NCI-H2196 (cell line): ENCODE measurements around the gene C19orf67.

Experiments
- DNase-seq: peaks from one replicate; lab custom pipeline; 2025; ENCODE audit not compliant: unreplicated experiment; lab: John Stamatoyannopoulos, UW

Gene C19orf67

DNA sequence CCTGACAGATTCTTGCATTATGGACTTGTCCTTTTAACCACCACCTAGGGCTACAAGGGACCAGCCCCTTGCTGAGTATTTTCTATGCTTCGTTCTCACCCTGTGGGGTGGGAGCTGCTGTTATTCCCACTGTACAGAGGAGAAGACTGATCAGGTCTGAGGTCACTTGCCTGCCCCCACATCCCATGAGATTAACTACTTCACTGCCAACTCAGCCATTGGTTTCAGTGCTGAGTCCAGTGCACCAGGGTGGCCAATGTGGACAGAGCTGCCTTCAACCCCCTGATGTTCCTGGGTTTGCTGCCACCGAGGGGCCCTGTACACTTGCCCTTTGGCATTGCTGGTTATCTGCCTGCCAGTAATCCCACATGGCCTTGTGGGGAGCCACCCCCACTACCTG is 25.1 kb upstream of the C19orf67 start:
- no peak for DNase-seq

DNA sequence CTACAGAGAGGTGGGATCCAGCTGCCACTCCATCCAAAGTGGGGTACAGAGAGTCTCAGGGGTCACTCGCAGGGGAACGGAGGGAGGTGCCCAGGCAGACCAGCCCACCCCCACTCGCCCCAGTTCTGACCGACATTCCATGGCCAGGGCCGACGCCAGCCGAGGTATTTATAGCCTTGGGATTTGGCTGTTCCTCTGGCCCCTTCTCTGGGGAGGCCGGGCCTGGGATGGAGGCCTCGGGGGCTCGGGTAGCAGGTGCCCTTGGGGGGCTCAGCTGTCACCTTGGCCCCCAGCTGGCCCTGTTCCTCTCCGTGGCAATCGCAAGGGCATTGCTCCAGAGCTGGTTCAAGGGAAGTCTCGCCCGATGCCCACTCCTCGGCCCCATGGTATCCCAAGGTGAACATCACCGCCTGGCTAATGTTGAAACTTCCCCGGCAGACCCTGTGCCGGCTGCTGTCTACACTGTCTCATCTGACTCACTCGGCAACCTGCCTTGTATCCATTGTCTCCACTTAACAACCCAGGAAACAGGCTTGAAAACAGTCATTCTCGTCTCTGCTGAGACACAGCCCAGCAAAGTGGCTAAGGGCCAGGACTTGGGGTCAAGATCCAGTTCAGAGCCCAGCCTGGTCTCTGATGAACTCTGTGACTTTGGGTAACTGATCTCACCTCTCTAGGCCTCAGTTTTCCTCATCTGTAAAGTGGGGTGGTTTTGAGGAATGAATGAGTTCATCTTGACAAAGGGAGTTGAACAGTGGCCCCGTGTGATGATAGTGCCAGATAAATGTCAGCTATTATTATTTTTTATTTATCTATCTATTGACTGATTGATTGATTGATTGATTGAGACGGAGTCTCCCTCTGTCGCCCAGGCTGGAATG is 22.2 kb upstream of the C19orf67 start:
- DNase-seq, result no peak

- no peak for DNase-seq
Measured at GRCh38 chr19:14106840-14107239, 21.3 kb upstream of the C19orf67 start.

- no peak for DNase-seq
Measured at GRCh38 chr19:14105680-14106079, 20.1 kb upstream of the C19orf67 start.

DNA sequence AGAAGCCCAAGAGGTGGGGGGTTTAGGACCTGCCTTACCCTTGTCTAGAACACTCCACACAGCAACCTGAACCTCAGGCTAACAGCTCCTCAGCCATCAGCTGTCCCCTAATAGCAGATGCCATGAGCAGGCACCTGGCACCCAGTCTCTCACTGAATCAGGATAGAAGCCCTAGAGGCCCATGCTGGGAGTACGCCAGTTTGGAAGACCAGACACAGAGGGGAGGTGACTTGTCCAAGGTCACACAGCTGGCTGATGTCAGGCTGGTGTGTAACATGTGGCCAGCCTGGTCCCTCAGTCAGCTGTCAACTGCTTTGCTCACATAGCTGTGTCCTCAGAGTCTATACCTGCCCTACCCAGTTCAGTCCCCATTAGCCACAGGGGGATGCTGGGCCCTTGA is 17.7 kb upstream of the C19orf67 start:
- no peak for DNase-seq

GRCh38 chr19:14102756-14103155 is 17.2 kb upstream of the C19orf67 start:
- DNase-seq, result no peak

DNA sequence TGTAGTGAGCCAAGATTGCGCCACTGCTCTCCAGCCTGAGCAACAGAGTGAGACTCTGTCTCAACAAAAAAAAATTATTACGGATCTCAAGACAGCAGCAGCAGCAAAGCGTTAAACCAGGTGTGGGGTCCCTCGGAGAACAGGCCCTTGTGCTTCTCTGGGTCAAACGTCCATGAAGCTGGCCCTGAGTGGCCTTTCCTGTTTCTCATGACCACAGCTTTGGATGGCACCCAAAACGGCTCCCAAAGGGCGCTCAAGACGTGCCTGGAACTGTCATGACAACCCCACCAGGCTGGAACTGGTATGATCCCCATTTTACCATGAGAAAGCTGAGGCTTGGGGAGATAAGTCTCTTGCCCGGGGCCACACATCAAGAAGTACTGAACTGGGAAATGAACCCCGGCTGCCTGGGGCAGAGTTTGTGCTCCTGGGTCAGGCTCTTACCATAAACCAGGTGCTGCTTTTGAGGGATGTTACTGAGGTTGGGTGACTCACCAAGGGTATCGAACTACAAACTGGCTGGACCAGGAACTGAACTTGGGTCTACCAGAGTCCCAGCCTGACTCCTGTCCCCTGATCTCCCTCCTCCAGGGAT is 16.6 kb upstream of the C19orf67 start:
- DNase-seq, result no peak

- DNase-seq, result no peak
Measured at GRCh38 chr19:14101003-14101545, 15.5 kb upstream of the C19orf67 start.

GRCh38 chr19:14097532-14098151 is 12.1 kb upstream of the C19orf67 start:
- no peak for DNase-seq

GRCh38 chr19:14096272-14096992 is 10.8 kb upstream of the C19orf67 start:
- DNase-seq, result no peak

- no peak for DNase-seq
Measured at GRCh38 chr19:14094854-14095253, 9.3 kb upstream of the C19orf67 start.

- DNase-seq, result no peak
Measured at GRCh38 chr19:14093117-14093823, 7.7 kb upstream of the C19orf67 start.

DNA sequence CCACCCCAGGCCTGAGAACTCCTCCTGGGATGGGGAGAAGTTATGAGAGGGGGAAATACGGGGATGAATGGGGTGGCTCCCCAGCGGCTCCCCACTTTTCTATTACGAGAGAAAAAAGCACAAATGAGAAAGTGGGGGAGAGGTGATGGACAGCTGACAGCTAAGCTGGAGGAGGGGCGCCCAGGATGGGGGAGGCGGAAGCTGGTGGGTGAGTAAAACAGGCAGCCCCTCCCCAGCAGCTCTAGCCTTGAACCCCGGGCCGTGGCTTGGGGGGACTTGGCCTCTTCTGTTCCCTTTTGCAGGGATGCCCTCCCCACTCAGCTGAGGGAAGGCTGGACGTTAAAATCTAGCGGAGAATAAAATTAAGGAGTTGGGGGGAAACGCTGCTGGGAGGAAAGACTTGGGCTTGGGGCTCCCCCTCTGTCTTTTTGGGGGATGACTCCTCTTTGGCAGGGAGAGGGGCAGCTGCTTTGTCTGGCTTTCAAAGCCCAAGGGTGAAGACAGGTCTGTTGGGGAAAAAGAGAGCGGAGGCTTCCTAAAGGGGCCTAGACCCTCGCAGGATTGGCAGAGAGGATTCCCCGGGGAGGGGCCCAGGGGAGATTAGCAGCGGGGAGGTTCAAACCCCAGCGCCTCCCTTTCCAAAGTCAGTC is 6.4 kb upstream of the C19orf67 start:
- DNase-seq, result no peak

GRCh38 chr19:14091081-14091812 is 5.7 kb upstream of the C19orf67 start:
- DNase-seq, result peak; percentile 92

GRCh38 chr19:14090509-14091080 is 5.0 kb upstream of the C19orf67 start, which contains the start of gene SAMD1:
Gene SAMD1, minus strand, starts transcription at chr19:14090751.
- peak; percentile 92 for DNase-seq

GRCh38 chr19:14089662-14090508 is 4.3 kb upstream of the C19orf67 start:
- peak; percentile 48 for DNase-seq

GRCh38 chr19:14089412-14089661 is 3.8 kb upstream of the C19orf67 start:
- no peak for DNase-seq

- DNase-seq, result no peak
Measured at GRCh38 chr19:14088634-14089411, 3.2 kb upstream of the C19orf67 start.
